ENCODE results near the gene ERC2.

Gene ERC2

GRCh38 chr3:55591888-55592287, 876.4 kb downstream of the ERC2 start:
- H3K9ac ChIP-seq (ENCODE audit: low read length) = no peak overlapping the region
- no peaks in the 10 kb centered on the region for H3K9me3 ChIP-seq (ENCODE audit: low read length)
- H3K9me2 ChIP-seq (ENCODE audit: low read depth, low read length) = no peaks in the 10 kb centered on the region
- no peaks in the 10 kb centered on the region for H3F3A ChIP-seq (ENCODE audit: insufficient read depth, low read length)
- H3K4me1 ChIP-seq (ENCODE audit: insufficient read depth, low read length, severe bottlenecking) = peaks cover 16% of the 10 kb centered on the region
- H4K20me1 ChIP-seq (ENCODE audit: insufficient read depth, low read length) = no peaks in the 10 kb centered on the region
- no peak overlapping the region for H3K4me2 ChIP-seq (ENCODE audit: low read length)
- no peaks in the 10 kb centered on the region; the same call in 1 of the 2 replicates for H3K27me3 ChIP-seq (ENCODE audit: insufficient read depth, low read length)
- no peak overlapping the region for H2AFZ ChIP-seq (ENCODE audit: low read length)
- TF ChIP-seq EZH2 (IDR thresholded peaks at IDR 0.05; ENCODE audit: borderline replicate concordance, low read length) = no peak
- TF ChIP-seq CTCF (IDR thresholded peaks at IDR 0.05; ENCODE audit: low read length) = no peak
- H3K79me2 ChIP-seq (ENCODE audit: insufficient read depth, low read length) = no peaks in the 10 kb centered on the region
- H3K4me3 ChIP-seq (ENCODE audit: low read depth, low read length, poor library complexity, severe bottlenecking) = no peak overlapping the region
- H3K36me3 ChIP-seq (ENCODE audit: insufficient read depth, low read length) = no peaks in the 10 kb centered on the region
- no peak overlapping the region for H3K27ac ChIP-seq (ENCODE audit: low read depth, low read length, poor library complexity, severe bottlenecking)

DNA sequence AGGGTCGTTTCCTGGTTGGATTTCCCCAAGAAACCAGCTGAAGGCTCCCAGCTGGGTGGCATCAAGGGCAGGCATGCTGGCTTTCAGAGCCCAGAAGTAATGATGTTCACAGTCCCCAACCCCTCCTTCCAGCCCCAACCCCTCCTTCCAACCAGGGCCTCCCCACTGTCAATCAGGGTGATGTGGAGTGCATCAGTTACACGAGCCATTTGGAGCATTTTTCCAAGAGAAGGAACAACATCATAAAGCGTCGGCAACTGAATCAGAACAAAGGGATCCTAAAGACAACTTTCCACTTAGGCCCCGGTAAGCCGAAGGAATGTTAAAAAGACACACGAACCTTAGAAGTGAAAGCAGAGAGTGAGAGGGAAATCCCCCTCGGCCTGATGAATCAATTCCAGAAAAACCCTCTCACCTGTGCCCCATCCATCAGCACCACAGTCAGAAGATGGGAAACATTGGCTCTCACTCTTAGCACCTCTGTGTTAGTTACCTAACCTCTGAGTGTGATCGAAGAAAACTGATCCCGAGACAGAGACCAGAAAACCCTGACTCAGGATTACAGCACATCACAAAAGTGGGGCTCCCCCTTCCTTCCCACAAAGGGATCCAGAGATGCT, 880.0 kb downstream of the ERC2 start:
- no peak overlapping the region for H3K4me3 ChIP-seq (ENCODE audit: low read depth, low read length, poor library complexity, severe bottlenecking)
- H4K20me1 ChIP-seq (ENCODE audit: insufficient read depth, low read length) = no peaks in the 10 kb centered on the region
- TF ChIP-seq CTCF (IDR thresholded peaks at IDR 0.05; ENCODE audit: low read length) (no peak), EZH2 (IDR thresholded peaks at IDR 0.05; ENCODE audit: borderline replicate concordance, low read length) (no peak)
- no peak overlapping the region for H3K9ac ChIP-seq (ENCODE audit: low read length)
- H2AFZ ChIP-seq (ENCODE audit: low read length) = no peak overlapping the region
- H3K9me3 ChIP-seq (ENCODE audit: low read length) = no peaks in the 10 kb centered on the region
- no peaks in the 10 kb centered on the region for H3K36me3 ChIP-seq (ENCODE audit: insufficient read depth, low read length)
- H3K79me2 ChIP-seq (ENCODE audit: insufficient read depth, low read length) = no peaks in the 10 kb centered on the region
- no peaks in the 10 kb centered on the region for H3F3A ChIP-seq (ENCODE audit: insufficient read depth, low read length)
- no peak overlapping the region for H3K4me2 ChIP-seq (ENCODE audit: low read length)
- H3K27me3 ChIP-seq (ENCODE audit: insufficient read depth, low read length) = no peaks in the 10 kb centered on the region
- no peak overlapping the region for H3K27ac ChIP-seq (ENCODE audit: low read depth, low read length, poor library complexity, severe bottlenecking)
- peaks cover 16% of the 10 kb centered on the region for H3K4me1 ChIP-seq (ENCODE audit: insufficient read depth, low read length, severe bottlenecking)
- H3K9me2 ChIP-seq (ENCODE audit: low read depth, low read length) = no peaks in the 10 kb centered on the region

- Histone ChIP-seq H3K27ac (ENCODE audit: low read depth, low read length, poor library complexity, severe bottlenecking) (no peak overlapping the region), H3F3A (ENCODE audit: insufficient read depth, low read length) (no peaks in the 10 kb centered on the region), H4K20me1 (ENCODE audit: insufficient read depth, low read length) (no peaks in the 10 kb centered on the region), H3K27me3 (ENCODE audit: insufficient read depth, low read length) (no peaks in the 10 kb centered on the region), H2AFZ (ENCODE audit: low read length) (no peak overlapping the region), H3K4me3 (ENCODE audit: low read depth, low read length, poor library complexity, severe bottlenecking) (no peak overlapping the region), H3K9me3 (ENCODE audit: low read length) (no peaks in the 10 kb centered on the region), H3K4me2 (ENCODE audit: low read length) (no peak overlapping the region), H3K4me1 (ENCODE audit: insufficient read depth, low read length, severe bottlenecking) (peaks cover 3% of the 10 kb centered on the region), H3K79me2 (ENCODE audit: insufficient read depth, low read length) (no peaks in the 10 kb centered on the region), H3K36me3 (ENCODE audit: insufficient read depth, low read length) (no peaks in the 10 kb centered on the region), H3K9me2 (ENCODE audit: low read depth, low read length) (no peaks in the 10 kb centered on the region), H3K9ac (ENCODE audit: low read length) (no peak overlapping the region)
- no peak for TF ChIP-seq EZH2 (IDR thresholded peaks at IDR 0.05; ENCODE audit: borderline replicate concordance, low read length)
- TF ChIP-seq CTCF (IDR thresholded peaks at IDR 0.05; ENCODE audit: low read length) = no peak
Measured at GRCh38 chr3:55585856-55586255, 882.4 kb downstream of the ERC2 start.
